Stomach (tissue), 4 donors: Measurements from ENCODE around the gene ZW10.

Experiments
- CTCF ChIP-seq, 7 experiments: fragments of 450-650 bp in 4 of 7; fragments of 200-600 bp in 3 of 7; sonication (generic) in 3 of 7; IDR thresholded peaks; one replicate each; pipeline ENCODE4 v1.5.1; 2016 to 2019; ENCODE audit warnings: antibody characterized with exemption in 7 of 7, control low read depth in 2 of 7, mild to moderate bottlenecking in 1 of 7
- EP300 ChIP-seq: sonication (generic); formaldehyde crosslinking; IDR thresholded peaks from one replicate; pipeline ENCODE4 v1.6.1; 2017; ENCODE audit warnings: antibody characterized with exemption
- POLR2A ChIP-seq, 4 donors: fragments of 450-650 bp; IDR thresholded peaks; one replicate each; pipeline ENCODE4 v1.6.1; 2016; ENCODE audit warnings: antibody characterized with exemption in 4 of 4, control low read depth in 2 of 4, mild to moderate bottlenecking in 1 of 4, moderate library complexity in 1 of 4
- POLR2AphosphoS5 ChIP-seq, 3 donors: sonication (generic); formaldehyde crosslinking; IDR thresholded peaks; one replicate each; pipeline ENCODE4 v1.6.1; 2016; ENCODE audit warnings: antibody characterized with exemption in 3 of 3

GRCh38 chr11:113715273-113715672 lies 58.2 kb downstream of the ZW10 start:
- TF ChIP-seq POLR2A (IDR thresholded peaks at IDR 0.05) (no peak), CTCF (IDR thresholded peaks at IDR 0.05) (no peak), EP300 (no peak), POLR2AphosphoS5 (IDR thresholded peaks at IDR 0.05) (no peak)
